ENCODE measurements around the gene LETMD1.

DNA sequence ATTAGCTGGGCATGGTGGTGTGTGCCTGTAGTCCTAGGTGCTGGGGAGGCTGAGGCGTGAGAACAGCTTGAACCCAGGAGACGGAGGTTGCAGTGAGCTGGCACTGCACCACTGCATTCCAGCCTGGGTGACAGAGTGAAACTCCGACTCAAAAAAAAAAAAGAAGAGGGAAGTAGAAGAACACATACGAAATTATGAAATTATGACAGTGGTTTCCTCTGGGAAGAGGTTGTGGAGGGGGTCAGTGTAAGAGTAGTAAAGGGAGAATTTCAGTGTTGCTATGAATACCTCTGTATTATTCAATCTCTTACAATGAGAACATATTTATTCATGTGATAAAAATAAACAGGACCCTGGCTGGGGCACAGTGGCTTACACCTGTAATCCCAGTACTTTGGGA, 60.0 kb downstream of the LETMD1 start:
- TF ChIP-seq CTCF (IDR thresholded peaks at IDR 0.05), result no peak
- no peak for TF ChIP-seq POLR2A (IDR thresholded peaks at IDR 0.05)
- TF ChIP-seq EP300 (IDR thresholded peaks at IDR 0.05), result no peak

Data from ovary (tissue), 3 donors.